ENCODE measurements around the gene POMT2.

GRCh38 chr14:77340389-77340788 lies 19.7 kb upstream of the POMT2 start:
- TF ChIP-seq, protein P1, sequence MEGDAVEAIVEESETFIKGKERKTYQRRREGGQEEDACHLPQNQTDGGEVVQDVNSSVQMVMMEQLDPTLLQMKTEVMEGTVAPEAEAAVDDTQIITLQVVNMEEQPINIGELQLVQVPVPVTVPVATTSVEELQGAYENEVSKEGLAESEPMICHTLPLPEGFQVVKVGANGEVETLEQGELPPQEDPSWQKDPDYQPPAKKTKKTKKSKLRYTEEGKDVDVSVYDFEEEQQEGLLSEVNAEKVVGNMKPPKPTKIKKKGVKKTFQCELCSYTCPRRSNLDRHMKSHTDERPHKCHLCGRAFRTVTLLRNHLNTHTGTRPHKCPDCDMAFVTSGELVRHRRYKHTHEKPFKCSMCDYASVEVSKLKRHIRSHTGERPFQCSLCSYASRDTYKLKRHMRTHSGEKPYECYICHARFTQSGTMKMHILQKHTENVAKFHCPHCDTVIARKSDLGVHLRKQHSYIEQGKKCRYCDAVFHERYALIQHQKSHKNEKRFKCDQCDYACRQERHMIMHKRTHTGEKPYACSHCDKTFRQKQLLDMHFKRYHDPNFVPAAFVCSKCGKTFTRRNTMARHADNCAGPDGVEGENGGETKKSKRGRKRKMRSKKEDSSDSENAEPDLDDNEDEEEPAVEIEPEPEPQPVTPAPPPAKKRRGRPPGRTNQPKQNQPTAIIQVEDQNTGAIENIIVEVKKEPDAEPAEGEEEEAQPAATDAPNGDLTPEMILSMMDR (IDR thresholded peaks at IDR 0.05; ENCODE audit: poor library complexity), result no peak
- TF ChIP-seq EZH2 (IDR thresholded peaks at IDR 0.05; ENCODE audit: borderline replicate concordance), result no peak
